Muscle layer of colon (tissue), 2 donors: Measurements from ENCODE around the gene ENTREP3.
A peak's percentile ranks its signal among the peaks of the same experiment; 100 is the strongest.

Experiments used
- H3K27ac ChIP-seq: one replicate; pipeline ENCODE4 v1.7.0; 2013; ENCODE audit warnings: low read depth, mild to moderate bottlenecking, low read length, moderate library complexity
- H3K27me3 ChIP-seq, 2 donors: one replicate each; pipeline ENCODE4 v1.7.0; 2013; ENCODE audit warnings: low read length in 2 of 2, mild to moderate bottlenecking in 2 of 2; ENCODE audit not compliant: insufficient read depth in 2 of 2, control insufficient read depth in 1 of 2
- H3K36me3 ChIP-seq: one replicate; pipeline ENCODE4 v1.7.0; 2013; ENCODE audit warnings: mild to moderate bottlenecking, low read length; ENCODE audit not compliant: insufficient read depth
- H3K4me1 ChIP-seq: one replicate; pipeline ENCODE4 v1.7.0; 2013; ENCODE audit warnings: mild to moderate bottlenecking, low read length; ENCODE audit not compliant: insufficient read depth
- H3K4me3 ChIP-seq, 2 donors: one replicate each; pipeline ENCODE4 v1.7.0; 2013; ENCODE audit warnings: low read length in 2 of 2, low read depth in 1 of 2, mild to moderate bottlenecking in 1 of 2, moderate library complexity in 1 of 2
- H3K9ac ChIP-seq: one replicate; pipeline ENCODE4 v1.7.0; 2013; ENCODE audit warnings: low read length
- H3K9me3 ChIP-seq: one replicate; pipeline ENCODE4 v1.7.0; 2013; ENCODE audit warnings: mild to moderate bottlenecking, low read length
- donor health status: abdominal sarcoma.
- donor health status: Adenocarcinoma of cecum.

ENTREP3 gene, protein sequence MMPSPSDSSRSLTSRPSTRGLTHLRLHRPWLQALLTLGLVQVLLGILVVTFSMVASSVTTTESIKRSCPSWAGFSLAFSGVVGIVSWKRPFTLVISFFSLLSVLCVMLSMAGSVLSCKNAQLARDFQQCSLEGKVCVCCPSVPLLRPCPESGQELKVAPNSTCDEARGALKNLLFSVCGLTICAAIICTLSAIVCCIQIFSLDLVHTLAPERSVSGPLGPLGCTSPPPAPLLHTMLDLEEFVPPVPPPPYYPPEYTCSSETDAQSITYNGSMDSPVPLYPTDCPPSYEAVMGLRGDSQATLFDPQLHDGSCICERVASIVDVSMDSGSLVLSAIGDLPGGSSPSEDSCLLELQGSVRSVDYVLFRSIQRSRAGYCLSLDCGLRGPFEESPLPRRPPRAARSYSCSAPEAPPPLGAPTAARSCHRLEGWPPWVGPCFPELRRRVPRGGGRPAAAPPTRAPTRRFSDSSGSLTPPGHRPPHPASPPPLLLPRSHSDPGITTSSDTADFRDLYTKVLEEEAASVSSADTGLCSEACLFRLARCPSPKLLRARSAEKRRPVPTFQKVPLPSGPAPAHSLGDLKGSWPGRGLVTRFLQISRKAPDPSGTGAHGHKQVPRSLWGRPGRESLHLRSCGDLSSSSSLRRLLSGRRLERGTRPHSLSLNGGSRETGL

DNA sequence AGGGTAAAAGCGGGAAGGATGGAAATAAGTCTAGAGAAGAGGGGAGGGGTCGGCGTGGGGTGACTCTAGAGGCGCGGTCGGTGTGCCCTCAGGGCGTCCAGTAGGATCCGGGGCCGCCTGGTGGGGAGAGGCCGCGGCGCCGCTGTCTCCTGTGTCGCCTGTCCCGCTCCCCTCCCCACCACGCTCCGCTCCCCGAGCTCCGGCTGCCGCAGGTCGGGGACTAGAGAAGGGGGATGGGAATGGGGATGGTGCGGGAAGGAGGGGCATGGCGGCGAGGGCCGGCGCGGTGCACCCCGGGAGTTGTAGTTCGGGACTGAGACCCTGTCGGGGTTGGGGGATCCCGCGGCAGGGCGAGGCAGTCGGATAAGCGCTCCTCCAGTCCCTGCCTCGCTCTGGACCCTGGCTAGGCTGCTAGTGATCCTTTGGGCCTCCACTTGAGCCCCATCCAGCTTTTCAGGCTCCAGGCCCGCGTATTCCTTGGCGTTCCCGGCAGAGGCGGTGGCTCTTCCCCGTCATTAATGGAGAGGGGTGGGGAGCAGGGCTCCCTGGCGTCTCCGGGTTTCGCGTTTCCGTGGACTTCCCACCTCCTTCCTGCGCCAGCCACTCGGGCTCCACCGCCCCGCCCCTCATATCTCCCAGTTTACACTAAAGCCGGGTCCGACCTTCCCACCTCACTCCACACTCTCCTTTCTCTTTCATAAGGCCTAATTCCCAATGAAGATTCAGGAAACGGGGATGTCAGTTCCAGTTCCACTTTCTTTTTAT lies at the start of gene ENTREP3:
TSS of gene ENTREP3 (minus strand) at position 241 of the 765 bp plus-strand sequence. CDS start 606 bp downstream, outside the sequence.
- Histone ChIP-seq H3K9ac (peak within 1 kb of the TSS; percentile 76), H3K27me3 (no peaks in the 10 kb centered on the region), H3K27ac (peak within 1 kb of the TSS; percentile 84), H3K4me3 (peak within 1 kb of the TSS; percentile 63 to 66), H3K36me3 (peaks cover 23% of the 10 kb centered on the region), H3K4me1 (peaks cover 40% of the 10 kb centered on the region), H3K9me3 (no peaks in the 10 kb centered on the region)

DNA sequence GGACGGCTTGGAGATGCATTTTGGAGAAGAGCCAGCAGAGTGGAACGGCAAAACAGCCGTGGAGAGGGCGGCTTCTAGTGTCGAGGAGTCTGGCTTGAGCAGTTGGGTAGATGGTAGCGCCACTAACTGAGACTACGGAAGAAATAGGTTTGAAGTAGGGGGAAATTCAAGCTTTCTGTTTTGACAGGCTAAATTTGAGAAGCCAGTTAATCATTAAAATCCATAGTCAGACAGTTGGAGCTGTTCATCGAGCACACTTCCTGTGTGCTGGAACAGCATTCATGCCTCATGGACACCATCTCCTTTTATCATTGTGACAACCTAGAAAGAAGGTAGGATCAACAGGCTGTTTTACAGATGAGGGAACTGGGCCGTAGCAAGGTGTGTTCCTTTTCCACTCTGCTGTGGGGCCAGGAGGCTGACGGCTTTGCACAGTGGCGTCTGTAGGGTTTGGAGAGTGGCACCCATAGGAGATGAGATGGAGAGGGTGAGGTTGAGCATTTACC lies 49.3 kb upstream of the ENTREP3 start:
- Histone ChIP-seq H3K27ac (no peak overlapping the region), H3K4me3 (no peak overlapping the region), H3K4me1 (peaks cover 6% of the 10 kb centered on the region), H3K9me3 (no peaks in the 10 kb centered on the region), H3K9ac (no peak overlapping the region), H3K27me3 (no peaks in the 10 kb centered on the region), H3K36me3 (no peaks in the 10 kb centered on the region)

DNA sequence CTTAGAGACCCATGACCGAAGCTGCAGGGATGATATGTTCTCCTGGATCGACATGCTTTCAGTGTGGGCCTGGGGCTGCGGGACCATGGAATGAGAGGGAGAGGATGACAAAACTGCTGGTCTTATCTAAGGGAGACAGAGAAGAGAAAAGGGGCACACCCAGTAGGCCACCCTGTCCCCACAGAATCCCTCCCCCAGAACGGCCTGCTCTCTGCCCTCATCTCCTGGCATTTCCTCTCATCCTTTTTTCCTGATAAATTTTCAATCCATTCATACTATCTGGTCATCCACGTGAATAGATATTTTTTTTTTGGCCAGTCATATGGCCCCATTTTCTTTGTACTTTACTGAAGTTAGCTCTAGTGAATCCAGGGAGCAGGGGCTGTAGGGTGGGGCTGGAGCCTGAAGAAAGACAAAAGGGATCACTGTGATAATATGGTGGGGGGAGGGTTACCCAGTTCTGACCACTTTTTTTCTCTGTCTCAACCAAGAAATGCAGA lies 46.1 kb upstream of the ENTREP3 start, which contains the start of gene PKLR:
TSS of gene PKLR (minus strand) at position 97 of the 500 bp plus-strand sequence. CDS start at position 54, 43 bp downstream.
- Histone ChIP-seq H3K9ac (no peak within 1 kb of the TSS), H3K9me3 (no peaks in the 10 kb centered on the region), H3K27ac (no peak within 1 kb of the TSS)

DNA sequence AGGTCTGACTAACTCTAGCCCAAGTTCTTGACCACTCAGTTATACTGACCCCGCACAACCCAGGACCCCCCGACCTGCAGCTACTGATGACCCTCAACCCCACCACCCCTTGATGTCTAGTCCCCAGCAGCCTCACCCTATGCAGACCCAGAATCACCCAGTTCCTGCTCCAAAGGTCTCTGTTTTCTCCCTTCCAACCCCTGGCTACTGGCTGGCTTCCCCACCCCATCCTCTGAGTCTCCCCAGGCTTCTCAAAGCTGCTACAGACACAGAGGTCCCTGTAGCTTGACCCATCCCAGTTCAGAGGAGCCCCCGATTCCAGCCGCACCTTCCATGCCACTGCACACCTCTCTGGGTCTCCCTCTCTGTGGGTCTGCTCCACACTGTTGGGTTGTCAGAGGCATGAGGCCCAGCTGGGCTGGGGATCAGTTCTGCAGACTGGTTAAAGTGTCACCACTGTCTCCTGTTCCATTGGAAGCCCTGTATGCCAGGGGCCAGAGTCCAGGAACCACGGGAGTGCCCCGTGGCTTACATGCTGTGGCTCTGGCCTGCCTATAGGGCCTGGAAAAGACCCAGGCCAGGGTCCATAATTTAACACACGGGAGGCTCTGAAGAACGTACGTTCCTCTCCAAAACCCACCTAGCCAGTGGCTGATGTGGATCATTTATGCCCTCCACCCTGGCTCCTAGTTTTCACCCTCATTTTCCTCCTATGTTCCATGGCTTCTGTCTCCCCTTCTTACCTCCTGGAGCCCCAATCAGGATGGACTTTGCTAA lies 45.5 kb upstream of the ENTREP3 start:
- no peak overlapping the region for H3K27ac ChIP-seq

More for the DNA sequence above, 46.1 kb upstream of the ENTREP3 start, which contains the start of gene PKLR:
- no peak within 1 kb of the TSS for H3K4me3 ChIP-seq
- no peaks in the 10 kb centered on the region for H3K36me3 ChIP-seq
- H3K27me3 ChIP-seq: peaks cover 0 to 10% of the 10 kb centered on the region in 2 donors
- H3K4me1 ChIP-seq: no peaks in the 10 kb centered on the region

DNA sequence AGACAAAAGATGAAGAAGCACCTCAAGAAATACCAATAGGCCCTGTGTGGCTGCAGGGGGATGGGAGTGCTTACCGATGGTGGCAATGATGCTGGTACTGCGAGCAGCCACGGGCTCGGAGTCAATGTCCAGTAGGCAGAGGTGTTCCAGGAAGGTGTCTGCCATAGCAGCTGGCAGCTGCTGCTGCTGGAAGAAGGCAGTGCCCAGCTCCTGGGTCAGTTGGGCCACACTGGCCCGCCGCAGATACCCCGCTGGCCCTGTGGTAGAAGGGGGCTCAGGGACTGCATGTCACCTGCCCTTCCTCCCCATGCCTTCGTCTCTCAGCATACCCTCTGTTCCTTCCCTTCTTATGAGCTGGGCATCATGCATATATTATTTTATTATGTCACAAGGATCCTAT lies 44.7 kb upstream of the ENTREP3 start:
- H3K36me3 ChIP-seq: no peaks in the 10 kb centered on the region
- H3K4me1 ChIP-seq: no peaks in the 10 kb centered on the region
- H3K27me3 ChIP-seq: peaks cover 11 to 22% of the 10 kb centered on the region in 2 donors
- H3K4me3 ChIP-seq: no peak overlapping the region
- H3K27ac ChIP-seq: no peak overlapping the region
- H3K9ac ChIP-seq: no peak overlapping the region
- H3K9me3 ChIP-seq: no peaks in the 10 kb centered on the region

More for the DNA sequence above, 45.5 kb upstream of the ENTREP3 start:
- Histone ChIP-seq H3K4me1 (no peaks in the 10 kb centered on the region), H3K9me3 (no peaks in the 10 kb centered on the region), H3K36me3 (no peaks in the 10 kb centered on the region), H3K4me3 (no peak overlapping the region), H3K9ac (no peak overlapping the region), H3K27me3 (peaks cover 4 to 15% of the 10 kb centered on the region in 2 donors)

DNA sequence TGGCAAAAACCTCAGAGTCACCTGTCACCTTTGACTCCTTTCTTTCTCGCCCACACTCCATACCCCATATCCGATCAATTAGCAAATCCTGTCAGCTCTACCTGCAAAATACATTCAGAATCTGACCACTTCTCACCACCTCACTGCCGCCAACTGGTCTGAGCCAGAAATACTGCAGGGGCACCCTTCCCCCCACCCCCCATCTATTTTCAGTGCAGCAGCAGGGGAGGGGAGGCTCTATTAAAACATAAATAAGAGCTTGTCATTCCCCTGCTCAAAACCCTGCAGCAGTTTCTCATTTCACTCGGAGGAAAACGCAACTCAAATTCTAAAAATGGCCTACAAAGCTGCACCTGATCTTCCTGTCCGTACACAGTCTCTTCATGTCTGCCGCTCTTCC lies 42.1 kb upstream of the ENTREP3 start:
- H3K27me3 ChIP-seq: peaks cover 11 to 32% of the 10 kb centered on the region in 2 donors
- no peaks in the 10 kb centered on the region for H3K36me3 ChIP-seq
- H3K9me3 ChIP-seq: no peaks in the 10 kb centered on the region
- H3K27ac ChIP-seq: no peak overlapping the region
- no peaks in the 10 kb centered on the region for H3K4me1 ChIP-seq
- no peak overlapping the region for H3K4me3 ChIP-seq
- H3K9ac ChIP-seq: no peak overlapping the region

DNA sequence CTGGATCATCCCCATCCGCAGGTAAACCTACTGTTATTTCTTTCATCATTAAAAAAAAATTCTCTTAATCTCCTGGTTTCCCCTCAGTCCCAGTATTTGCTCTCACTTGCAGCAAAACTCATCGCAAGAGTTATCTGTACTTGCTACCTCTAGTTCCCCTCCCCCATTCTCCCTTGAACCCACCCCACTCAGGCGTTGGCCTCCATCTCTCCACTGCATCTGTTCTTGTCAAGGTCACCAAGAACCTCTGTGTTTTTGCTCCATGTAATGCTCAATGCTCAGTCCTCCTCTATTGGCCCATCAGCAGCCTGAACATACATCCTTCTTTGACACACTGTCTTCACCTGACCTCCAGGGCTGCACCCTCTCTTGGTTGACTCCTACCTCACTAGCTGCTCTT lies 41.4 kb upstream of the ENTREP3 start:
- H3K4me3 ChIP-seq: no peak overlapping the region

DNA sequence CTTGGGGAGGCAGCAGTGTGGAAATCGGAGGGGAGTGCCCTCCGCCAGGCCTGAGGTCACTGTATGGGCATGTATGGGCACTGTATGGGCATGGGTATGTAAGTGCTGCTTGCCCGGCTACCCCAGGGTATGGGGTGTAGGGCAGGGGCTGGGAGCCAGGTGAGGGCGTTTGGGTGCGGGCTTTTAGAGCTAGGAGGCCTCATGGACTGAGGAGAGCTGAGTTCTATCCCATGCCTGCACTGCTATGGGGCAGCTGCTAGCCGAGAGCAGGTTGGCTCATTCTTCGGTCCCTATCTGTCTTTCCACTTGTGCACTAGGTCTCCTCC lies 40.6 kb upstream of the ENTREP3 start:
- Histone ChIP-seq H3K36me3 (no peaks in the 10 kb centered on the region), H3K9me3 (no peaks in the 10 kb centered on the region), H3K4me3 (no peak overlapping the region), H3K27me3 (peaks cover 11 to 32% of the 10 kb centered on the region in 2 donors), H3K4me1 (no peaks in the 10 kb centered on the region), H3K9ac (no peak overlapping the region), H3K27ac (no peak overlapping the region)

More for the DNA sequence above, 41.4 kb upstream of the ENTREP3 start:
- Histone ChIP-seq H3K27ac (no peak overlapping the region), H3K27me3 (peaks cover 11 to 32% of the 10 kb centered on the region in 2 donors), H3K9me3 (no peaks in the 10 kb centered on the region), H3K9ac (no peak overlapping the region), H3K36me3 (no peaks in the 10 kb centered on the region), H3K4me1 (no peaks in the 10 kb centered on the region)

DNA sequence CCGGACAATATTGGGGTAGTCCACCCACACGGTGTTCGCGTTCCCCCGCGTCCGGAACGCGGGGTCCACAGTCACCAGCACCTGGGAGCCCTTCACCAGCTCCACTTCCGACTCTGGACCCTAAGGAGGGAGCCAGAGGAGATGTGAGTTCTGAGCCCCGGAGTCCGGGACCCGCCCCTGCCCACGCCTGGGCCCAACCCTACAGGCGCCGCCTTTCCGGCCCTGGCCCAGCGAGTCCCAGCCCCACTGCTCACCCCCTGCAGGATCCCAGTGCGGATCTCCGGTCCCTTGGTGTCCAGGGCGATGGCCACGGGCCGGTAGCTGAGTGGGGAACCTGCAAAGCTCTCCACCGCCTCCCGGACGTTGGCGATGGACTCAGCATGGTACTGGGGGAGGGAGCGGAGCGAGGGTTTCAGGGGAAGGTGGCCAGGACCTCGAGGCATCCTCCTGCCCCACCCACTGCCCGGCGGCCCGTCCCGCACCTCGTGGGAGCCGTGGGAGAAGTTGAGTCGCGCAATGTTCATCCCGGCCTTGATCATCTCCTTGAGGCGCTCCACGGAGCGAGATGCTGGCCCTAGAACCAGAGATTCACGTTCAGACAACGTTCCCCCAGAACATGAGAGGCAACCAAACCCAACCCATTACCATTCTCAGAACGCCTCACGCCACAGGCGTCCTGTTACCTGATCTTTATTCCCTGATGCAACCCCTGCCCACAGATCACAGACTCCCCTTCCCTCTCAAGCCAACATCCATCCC lies 40.1 kb upstream of the ENTREP3 start:
- H3K9me3 ChIP-seq: no peaks in the 10 kb centered on the region
- H3K27me3 ChIP-seq: peaks cover 11 to 32% of the 10 kb centered on the region in 2 donors
- H3K36me3 ChIP-seq: no peaks in the 10 kb centered on the region
- no peak overlapping the region for H3K9ac ChIP-seq
- no peaks in the 10 kb centered on the region for H3K4me1 ChIP-seq
- no peak overlapping the region for H3K4me3 ChIP-seq
- H3K27ac ChIP-seq: no peak overlapping the region
